HepG2 (cell line): ENCODE results near the gene BROX. TPM values are rescaled to one million over a fixed set of nuclear protein-coding genes. Genes with fewer than 3 reads are reported as not detected.
A peak's percentile ranks its signal among the peaks of the same experiment; 100 is the strongest.

Experiments used
- ATF1 ChIP-seq: IDR thresholded peaks from 2 replicates; pipeline ENCODE4 v1.6.1; 2016; ENCODE audit warnings: mild to moderate bottlenecking, control low read depth
- CHD4 ChIP-seq: fragments of 200-600 bp; sonication (generic); IDR thresholded peaks from 2 replicates; pipeline ENCODE4 v1.7.0; 2017; ENCODE audit warnings: mild to moderate bottlenecking, low read length, borderline replicate concordance
- HNF4G ChIP-seq, 2 experiments: sonication (generic) in 1 of 2; formaldehyde crosslinking in 1 of 2; IDR thresholded peaks; 2 replicates each; pipeline versions ENCODE4 v1.4.0 to v1.6.1; 2011 to 2020; ENCODE audit warnings: borderline replicate concordance in 2 of 2, low read depth in 2 of 2, mild to moderate bottlenecking in 2 of 2, low read length in 1 of 2, missing genetic modification reagents in 1 of 2, moderate library complexity in 1 of 2
- HOXD1 ChIP-seq: sonication (generic); formaldehyde crosslinking; IDR thresholded peaks from 2 replicates; pipeline ENCODE4 v1.5.0; 2020; ENCODE audit warnings: missing genetic modification reagents
- KIAA2018 ChIP-seq: sonication (generic); formaldehyde crosslinking; IDR thresholded peaks from 2 replicates; pipeline ENCODE4 v1.5.0; 2020; ENCODE audit warnings: mild to moderate bottlenecking, missing genetic modification reagents, borderline replicate concordance
- MTF1 ChIP-seq: sonication (generic); formaldehyde crosslinking; IDR thresholded peaks from 2 replicates; pipeline ENCODE4 v1.5.0; 2020; ENCODE audit warnings: missing genetic modification reagents
- NR2C2 ChIP-seq: sonication (generic); formaldehyde crosslinking; IDR thresholded peaks from 2 replicates; pipeline ENCODE4 v1.4.0; 2020; ENCODE audit warnings: missing genetic modification reagents, mild to moderate bottlenecking, moderate library complexity, borderline replicate concordance
- RCOR2 ChIP-seq: IDR thresholded peaks from 2 replicates; pipeline ENCODE4 v1.6.1; 2016; ENCODE audit warnings: missing biosample characterization, missing genetic modification reagents
- RFXAP ChIP-seq: sonication (generic); formaldehyde crosslinking; IDR thresholded peaks from 2 replicates; pipeline ENCODE4 v1.4.0; 2020; ENCODE audit warnings: missing genetic modification reagents, borderline replicate concordance
- RNF2 ChIP-seq: fragments of 450-650 bp; conservative IDR thresholded peaks from 2 replicates; pipeline ENCODE4 v1.6.1; 2016; ENCODE audit warnings: low read depth
- ZBTB21 ChIP-seq: sonication (generic); formaldehyde crosslinking; IDR thresholded peaks from 2 replicates; pipeline ENCODE4 v1.4.0; 2020; ENCODE audit warnings: missing genetic modification reagents
- ZBTB38 ChIP-seq: sonication (generic); formaldehyde crosslinking; IDR thresholded peaks from 2 replicates; pipeline ENCODE4 v1.5.1; 2020; ENCODE audit warnings: mild to moderate bottlenecking, missing genetic modification reagents
- polyA plus RNA-seq, 8 experiments: library from polyadenylated mRNA; depleted of rRNA in 3 of 8; stranded (reverse) in 7 of 8; unstranded in 1 of 8; fragments of >200 nt; fragmentation: Illumina TruSeq in 4 of 8; extraction: Trizol in 4 of 8; gene quantifications; 2 replicates each; pipeline versions ENCODE4 v1.2.1 to v1.2.3, GENCODE V29; 2011 to 2016; ENCODE audit warnings: low read depth in 4 of 8, missing spikeins in 1 of 8, mixed read lengths in 1 of 8; ENCODE audit not compliant: insufficient read depth in 1 of 8
- total RNA-seq, 5 experiments: library from RNA; depleted of rRNA; stranded (reverse); fragments of >200 nt; fragmentation: Illumina TruSeq; extraction: Trizol; gene quantifications; 2 replicates each; pipeline ENCODE4 v1.2.3, GENCODE V29; 2016; ENCODE audit warnings: low read depth in 1 of 5
- TF ChIP-seq, protein P1 (sequence below): sonication (generic); formaldehyde crosslinking; conservative IDR thresholded peaks from 2 replicates; pipeline ENCODE4 v1.4.0; 2020; ENCODE audit warnings: missing genetic modification reagents
- TF ChIP-seq, protein P2 (sequence below): IDR thresholded peaks from 2 replicates; pipeline ENCODE4 v1.6.1; 2016; ENCODE audit warnings: missing genetic modification reagents, missing compliant biosample characterization

BROX gene
- total and polyA plus RNA-seq, 2 of the 13 experiments (the other 11 are each of a cell fraction or from before 2014, with no cell fraction given), result 4.4 to 33.2 TPM

DNA sequence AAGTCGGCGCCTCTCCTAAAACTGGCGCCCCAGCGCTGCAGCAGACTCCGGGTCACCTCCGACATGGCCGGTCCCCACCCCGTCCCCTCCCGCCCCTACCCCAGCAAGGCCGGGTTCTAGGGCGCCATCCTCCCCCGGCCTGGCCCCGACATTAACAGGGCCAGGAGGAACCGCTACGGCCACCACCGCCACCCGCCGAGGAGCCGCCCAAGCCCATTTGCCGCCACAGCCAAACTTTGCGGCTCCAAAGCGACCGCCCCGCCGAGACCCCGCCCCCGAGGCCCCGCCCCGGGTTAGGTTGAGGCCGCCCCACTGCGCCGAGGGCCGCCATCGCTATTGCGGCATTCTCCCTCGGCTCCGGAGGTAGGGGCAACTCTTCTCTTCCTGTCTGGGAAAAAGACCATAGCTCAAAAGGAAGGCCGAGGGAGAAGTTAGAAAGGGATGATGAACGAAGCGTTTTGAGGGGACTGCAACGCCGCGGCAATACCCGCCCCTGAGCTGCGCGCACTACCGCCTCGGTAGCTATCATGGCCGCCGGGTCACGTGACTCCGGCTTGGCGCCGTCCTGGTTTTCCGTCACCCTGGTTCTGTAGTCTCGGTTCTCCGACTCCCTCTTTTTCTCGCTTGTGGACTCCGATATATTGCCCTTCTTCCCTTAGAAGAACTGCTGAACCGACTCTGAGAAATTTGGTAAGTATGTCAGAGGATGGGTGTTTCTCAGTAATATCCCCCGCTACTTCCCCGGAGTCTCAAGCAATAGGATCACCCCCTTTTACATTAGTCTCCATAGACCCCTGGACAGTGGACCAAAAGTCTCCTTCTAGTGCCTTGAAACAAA is at the start of gene BROX, which contains the start of gene AIDA (continued):
- TF ChIP-seq KIAA2018 (no peak), ZBTB21 (no peak), RCOR2 (CRISPR knock-in tag) (no peak), RNF2 (no peak), RFXAP (CRISPR knock-in tag) (peak; percentile 58; the same call in 1 of the 2 replicates), HNF4G (IDR thresholded peaks at IDR 0.05; ENCODE audit: borderline replicate concordance, low read depth, low read length) (no peak), HNF4G (CRISPR knock-in tag; IDR thresholded peaks at IDR 0.05; ENCODE audit: borderline replicate concordance, low read depth) (no peak), ATF1 (no peak; the same call in 1 of the 2 replicates), MTF1 (CRISPR knock-in tag) (no peak), ZBTB38 (CRISPR knock-in tag) (0 out of 2 replicates have a peak, but pooled peaks have one; percentile 29), HOXD1 (0 out of 2 replicates have a peak, but pooled peaks have one; percentile 49), NR2C2 (CRISPR knock-in tag) (peak; percentile 76; the same call in 1 of the 2 replicates), CHD4 (no peak)
- TF ChIP-seq, protein P1, sequence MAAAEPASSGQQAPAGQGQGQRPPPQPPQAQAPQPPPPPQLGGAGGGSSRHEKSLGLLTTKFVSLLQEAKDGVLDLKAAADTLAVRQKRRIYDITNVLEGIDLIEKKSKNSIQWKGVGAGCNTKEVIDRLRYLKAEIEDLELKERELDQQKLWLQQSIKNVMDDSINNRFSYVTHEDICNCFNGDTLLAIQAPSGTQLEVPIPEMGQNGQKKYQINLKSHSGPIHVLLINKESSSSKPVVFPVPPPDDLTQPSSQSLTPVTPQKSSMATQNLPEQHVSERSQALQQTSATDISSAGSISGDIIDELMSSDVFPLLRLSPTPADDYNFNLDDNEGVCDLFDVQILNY, result peak; percentile 89; the same call in 1 of the 2 replicates
- TF ChIP-seq, protein P2, sequence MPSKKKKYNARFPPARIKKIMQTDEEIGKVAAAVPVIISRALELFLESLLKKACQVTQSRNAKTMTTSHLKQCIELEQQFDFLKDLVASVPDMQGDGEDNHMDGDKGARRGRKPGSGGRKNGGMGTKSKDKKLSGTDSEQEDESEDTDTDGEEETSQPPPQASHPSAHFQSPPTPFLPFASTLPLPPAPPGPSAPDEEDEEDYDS (CRISPR knock-in tag), result peak; percentile 34; the same call in 1 of the 2 replicates
